ENCODE data around the gene SMG6. TPM values are rescaled to one million over a fixed set of nuclear protein-coding genes. Genes with fewer than 3 reads are reported as not detected.

Gene SMG6
- total and polyA plus RNA-seq, 2 of the 8 experiments (the other 6 are each of a cell fraction or from before 2014, with no cell fraction given) = 18.5 to 25.2 TPM

- TF ChIP-seq CHD7 (IDR thresholded peaks at IDR 0.05; ENCODE audit: insufficient replicate concordance, low read length) = no peak
- TF ChIP-seq ATF2 (IDR thresholded peaks at IDR 0.05; ENCODE audit: low read length) = no peak
- TF ChIP-seq ATF3 (IDR thresholded peaks at IDR 0.05; ENCODE audit: insufficient read depth, low read depth, low read length) = no peak
- TF ChIP-seq SIX5 (IDR thresholded peaks at IDR 0.05; ENCODE audit: low read depth, low read length) = no peak
- no peak for TF ChIP-seq SP1 (IDR thresholded peaks at IDR 0.05; ENCODE audit: low read depth, low read length)
- no peak for TF ChIP-seq SP2 (IDR thresholded peaks at IDR 0.05; ENCODE audit: low read length)
- no peak for TF ChIP-seq GTF2F1 (IDR thresholded peaks at IDR 0.05; ENCODE audit: borderline replicate concordance, low read depth, low read length)
- TF ChIP-seq HDAC6 (IDR thresholded peaks at IDR 0.05; ENCODE audit: low read depth, low read length) = no peak
- no peak for TF ChIP-seq GABPA (IDR thresholded peaks at IDR 0.05; ENCODE audit: borderline replicate concordance, insufficient read depth, low read length)
- TF ChIP-seq BCL11A (IDR thresholded peaks at IDR 0.05; ENCODE audit: low read depth in 2 of 2, low read length in 2 of 2) = no peak
These were observed 193.1 kb downstream of the SMG6 start (continued) for GRCh38 chr17:2110436-2110835.
